Right lobe of liver (tissue), 6 donors: Measurements from ENCODE around the gene SBF2. TPM values are rescaled to one million over a fixed set of nuclear protein-coding genes. Genes with fewer than 3 reads are reported as not detected.

Experiments
- ATAC-seq, 4 donors: fragments of 200-7000 bp; cut with Tn5 transposase; one replicate each; pipeline ENCODE4 v1.9.1; 2020; ENCODE audit warnings: mild to moderate bottlenecking in 4 of 4, moderate library complexity in 4 of 4
- DNase-seq, 3 donors: peaks; one replicate each; pipeline ENCODE4 v3.0.0-alpha.2; 2020
- H3K27ac ChIP-seq, 3 donors: fragments of 200-600 bp; one replicate each; pipeline ENCODE4 v1.8.0; 2022
- H3K27me3 ChIP-seq, 2 donors: fragments of 200-600 bp; one replicate each; pipeline ENCODE4 v1.8.0; 2022
- H3K36me3 ChIP-seq, 4 donors: fragments of 200-600 bp; sonication (generic) in 1 of 4; one replicate each; pipeline versions ENCODE4 v1.5.1 to v1.8.0; 2017 to 2022; ENCODE audit warnings: control low read depth in 1 of 4
- H3K4me1 ChIP-seq, 4 donors: fragments of 200-600 bp; sonication (generic) in 1 of 4; one replicate each; pipeline versions ENCODE4 v1.5.1 to v1.8.0; 2017 to 2022; ENCODE audit warnings: control low read depth in 1 of 4
- H3K4me3 ChIP-seq, 3 donors: fragments of 200-600 bp; one replicate each; pipeline ENCODE4 v1.8.0; 2022
- H3K9me3 ChIP-seq, 4 donors: fragments of 200-600 bp; sonication (generic) in 1 of 4; one replicate each; pipeline versions ENCODE4 v1.5.1 to v1.8.0; 2017 to 2022; ENCODE audit warnings: control low read depth in 1 of 4
- POLR2A ChIP-seq: fragments of 450-650 bp; IDR thresholded peaks from one replicate; pipeline ENCODE4 v1.6.1; 2017; ENCODE audit warnings: antibody characterized with exemption, mild to moderate bottlenecking
- WGBS: methylation state at CpG from one replicate; pipeline ENCODE4 v1.1.6; 2018; ENCODE audit warnings: low coverage, low lambda C conversion rate; ENCODE audit not compliant: insufficient coverage; ENCODE audit errors: missing lambda C conversion rate; 5-methylcytosine and 5-hydroxymethylcytosine counted together
- intact Hi-C, 2 donors: fragments of 100-400 bp; cut with DNase I; formaldehyde crosslinking; loops; one replicate each; pipeline versions ENCODE4 v1.11.2 to v1.14.1; 2022
- total RNA-seq, 6 experiments: library from RNA; depleted of rRNA in 2 of 6; stranded (reverse); fragments of >200 nt in 2 of 6; fragmentation: NEBNext Ultra II Directional in 3 of 6; extraction: Animal tissue kit (Norgen Biotek cat#: 25700) in 3 of 6; gene quantifications; one replicate each; pipeline versions ENCODE4 v1.1.0 to v1.2.4, GENCODE V29; 2016 to 2023
- TF ChIP-seq, protein P1 (sequence below), 4 donors: fragments of 200-600 bp in 3 of 4; fragments of 450-650 bp in 1 of 4; IDR thresholded peaks; one replicate each; pipeline versions ENCODE4 v1.5.1 to v1.8.0; 2016 to 2022; ENCODE audit warnings: antibody characterized with exemption in 4 of 4, mild to moderate bottlenecking in 2 of 4
- donor health status: DM: no; HTN: yes; CAD: no.
- donor health status: DM: no; HTN: no; CAD: no.
- donor health status: DM: no; HTN: no; CAD: no.
- donor health status: DM: no; HTN: yes; CAD: no.
- donor health status: DM: no; HTN: yes; CAD: no.

Gene SBF2
- total RNA-seq, 6 experiments from 2014 or later = 13.7 to 28.4 (median 21.3) TPM

DNA sequence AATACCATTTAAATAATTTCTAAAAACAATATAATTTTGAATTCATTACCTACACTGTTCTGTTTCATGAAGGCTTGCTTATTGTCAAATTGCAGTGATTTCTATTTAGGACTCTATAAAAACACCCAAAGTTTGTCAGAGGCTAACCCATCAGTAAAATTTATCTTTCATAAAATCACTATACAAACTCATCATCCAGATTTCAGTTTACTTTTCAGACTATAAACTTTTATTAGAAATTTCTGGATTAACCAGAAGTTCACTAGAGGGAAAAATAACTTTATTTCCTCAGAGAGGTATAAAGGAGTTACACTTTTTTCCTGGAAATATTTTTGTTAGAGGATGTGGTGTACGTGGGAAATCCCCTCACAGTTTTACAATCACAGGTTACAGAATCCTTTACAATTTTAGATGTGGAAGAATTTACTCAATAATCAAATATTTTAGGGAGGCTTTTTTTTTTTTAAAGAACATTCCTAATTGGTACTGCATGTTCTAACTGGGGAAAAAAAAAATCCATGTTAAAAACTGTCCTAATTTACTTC is 453.5 kb downstream of the SBF2 start:
- TF ChIP-seq, protein P1, sequence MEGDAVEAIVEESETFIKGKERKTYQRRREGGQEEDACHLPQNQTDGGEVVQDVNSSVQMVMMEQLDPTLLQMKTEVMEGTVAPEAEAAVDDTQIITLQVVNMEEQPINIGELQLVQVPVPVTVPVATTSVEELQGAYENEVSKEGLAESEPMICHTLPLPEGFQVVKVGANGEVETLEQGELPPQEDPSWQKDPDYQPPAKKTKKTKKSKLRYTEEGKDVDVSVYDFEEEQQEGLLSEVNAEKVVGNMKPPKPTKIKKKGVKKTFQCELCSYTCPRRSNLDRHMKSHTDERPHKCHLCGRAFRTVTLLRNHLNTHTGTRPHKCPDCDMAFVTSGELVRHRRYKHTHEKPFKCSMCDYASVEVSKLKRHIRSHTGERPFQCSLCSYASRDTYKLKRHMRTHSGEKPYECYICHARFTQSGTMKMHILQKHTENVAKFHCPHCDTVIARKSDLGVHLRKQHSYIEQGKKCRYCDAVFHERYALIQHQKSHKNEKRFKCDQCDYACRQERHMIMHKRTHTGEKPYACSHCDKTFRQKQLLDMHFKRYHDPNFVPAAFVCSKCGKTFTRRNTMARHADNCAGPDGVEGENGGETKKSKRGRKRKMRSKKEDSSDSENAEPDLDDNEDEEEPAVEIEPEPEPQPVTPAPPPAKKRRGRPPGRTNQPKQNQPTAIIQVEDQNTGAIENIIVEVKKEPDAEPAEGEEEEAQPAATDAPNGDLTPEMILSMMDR (IDR thresholded peaks at IDR 0.05) = no peak
- no peak for TF ChIP-seq POLR2A
- DNase-seq (no peak), ATAC-seq (no peak)
- 79% methylated on average over 1 of the region's 1 CpG for WGBS
- Histone ChIP-seq H3K4me1 (no peaks in the 10 kb centered on the region), H3K4me3 (no peak overlapping the region), H3K36me3 (peaks cover 0 to 13% (median 6%) of the 10 kb centered on the region in 4 donors), H3K9me3 (no peaks in the 10 kb centered on the region), H3K27ac (no peak overlapping the region), H3K27me3 (no peaks in the 10 kb centered on the region)
- intact Hi-C loops = no loop called here

DNA sequence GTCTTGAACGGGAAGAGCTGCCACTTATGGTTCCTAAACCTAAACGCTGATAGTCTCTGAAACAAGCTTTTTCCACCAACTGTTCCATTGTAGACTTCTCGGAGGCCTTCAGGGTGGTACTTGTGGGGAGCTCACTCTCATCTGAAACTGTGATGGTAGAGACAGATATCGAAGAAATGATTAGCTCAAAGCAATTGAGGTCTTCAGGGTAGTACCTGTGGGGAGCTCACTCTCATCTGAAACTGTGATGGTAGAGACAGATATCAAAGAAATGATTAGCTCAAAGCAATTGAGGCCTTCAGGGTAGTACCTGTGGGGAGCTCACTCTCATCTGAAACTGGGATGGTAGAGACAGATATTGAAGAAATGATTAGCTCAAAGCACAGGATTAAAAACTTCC is 454.5 kb downstream of the SBF2 start:
- H3K27me3 ChIP-seq = no peaks in the 10 kb centered on the region
- H3K27ac ChIP-seq = no peak overlapping the region
- H3K36me3 ChIP-seq = peaks cover 0 to 13% (median 5%) of the 10 kb centered on the region in 4 donors
- 96% methylated on average over 4 of the region's 4 CpGs for WGBS
- TF ChIP-seq POLR2A = no peak
- TF ChIP-seq, protein P1 (IDR thresholded peaks at IDR 0.05) = no peak
- H3K4me3 ChIP-seq = no peak overlapping the region
- H3K9me3 ChIP-seq = no peaks in the 10 kb centered on the region
- no peak for DNase-seq
- intact Hi-C loops = no loop called here
- no peak for ATAC-seq
- no peaks in the 10 kb centered on the region for H3K4me1 ChIP-seq

DNA sequence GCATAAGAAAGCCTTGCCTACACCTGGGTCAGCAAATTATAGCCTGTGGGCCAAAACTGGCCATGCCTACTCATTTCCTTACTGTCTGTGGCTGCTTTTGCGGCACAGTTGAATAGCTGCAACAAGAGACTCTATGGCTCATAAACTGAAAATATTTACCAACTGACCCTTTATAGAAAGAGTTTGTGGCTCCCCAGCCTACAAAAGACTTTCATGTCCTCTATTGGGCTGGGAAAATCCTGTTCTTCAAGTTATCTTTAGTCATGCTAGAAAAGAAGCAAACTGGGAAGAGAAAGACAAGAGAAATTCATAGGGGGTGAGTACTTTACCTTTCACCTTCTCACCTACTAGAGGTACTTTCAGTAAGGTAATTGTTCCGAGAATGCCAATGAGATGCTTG is 455.1 kb downstream of the SBF2 start:
- TF ChIP-seq, protein P1 (IDR thresholded peaks at IDR 0.05) = no peak
- TF ChIP-seq POLR2A = no peak
- H3K4me3 ChIP-seq = no peak overlapping the region
- ATAC-seq (no peak), DNase-seq (no peak)
- H3K27me3 ChIP-seq = no peaks in the 10 kb centered on the region
- H3K9me3 ChIP-seq = no peaks in the 10 kb centered on the region
- no peaks in the 10 kb centered on the region for H3K4me1 ChIP-seq
- H3K27ac ChIP-seq = no peak overlapping the region
- H3K36me3 ChIP-seq = peaks cover 0 to 13% (median 5%) of the 10 kb centered on the region in 4 donors
- WGBS = 89% methylated on average over 1 of the region's 2 CpGs
- intact Hi-C loops = no loop called here

DNA sequence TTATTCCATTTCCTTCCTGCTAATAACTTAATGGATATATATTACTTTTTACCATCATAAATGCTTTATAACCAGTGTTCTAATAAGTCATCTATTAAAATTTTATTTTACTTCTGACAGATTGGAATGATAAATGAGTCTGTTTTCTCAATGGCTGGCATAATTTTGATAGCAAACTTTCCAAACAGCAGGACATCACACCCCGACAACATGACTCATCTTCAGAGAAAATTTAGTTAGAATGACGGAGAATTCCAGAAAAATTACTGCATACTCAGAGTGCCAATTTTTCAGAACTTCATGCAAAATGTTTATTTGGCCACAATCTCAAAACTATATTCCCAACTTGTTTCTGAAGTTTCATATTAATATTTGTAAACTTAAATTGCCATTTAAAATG is 455.8 kb downstream of the SBF2 start:
- no peak overlapping the region for H3K4me3 ChIP-seq
- no peak overlapping the region for H3K27ac ChIP-seq
- H3K27me3 ChIP-seq = no peaks in the 10 kb centered on the region
- ATAC-seq (no peak), DNase-seq (no peak)
- intact Hi-C loops = no loop called here
- no peaks in the 10 kb centered on the region for H3K4me1 ChIP-seq
- peaks cover 0 to 13% (median 5%) of the 10 kb centered on the region in 4 donors for H3K36me3 ChIP-seq
- H3K9me3 ChIP-seq = no peaks in the 10 kb centered on the region
- WGBS = 91% methylated on average over 2 of the region's 2 CpGs
- TF ChIP-seq, protein P1 (IDR thresholded peaks at IDR 0.05) = no peak
- no peak for TF ChIP-seq POLR2A

DNA sequence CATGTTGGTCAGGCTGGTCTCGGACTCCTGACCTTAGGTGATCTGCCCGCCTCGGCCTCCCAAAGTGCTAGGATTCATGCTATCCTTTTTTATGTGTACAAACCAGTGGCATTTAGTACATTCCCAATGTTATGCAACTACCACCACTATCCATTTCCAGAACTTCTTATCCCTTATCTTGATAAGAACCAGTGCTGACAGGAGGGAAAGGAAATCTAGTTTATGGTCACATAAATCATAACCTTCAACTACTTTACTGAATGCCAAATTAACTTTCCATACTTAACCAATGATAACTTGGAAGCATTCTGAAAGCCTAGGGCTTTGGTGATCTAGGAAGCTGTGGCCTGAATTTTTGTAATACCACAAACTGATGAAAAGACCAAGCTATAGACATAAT is 459.7 kb downstream of the SBF2 start:
- no peak overlapping the region for H3K4me3 ChIP-seq
- DNase-seq = no peak
- no peaks in the 10 kb centered on the region for H3K27me3 ChIP-seq
- H3K4me1 ChIP-seq = no peaks in the 10 kb centered on the region
- WGBS = 88% methylated on average over 2 of the region's 3 CpGs
- peaks cover 0 to 9% (median 2%) of the 10 kb centered on the region in 4 donors for H3K36me3 ChIP-seq
- TF ChIP-seq, protein P1 (IDR thresholded peaks at IDR 0.05) = no peak
- no peak for TF ChIP-seq POLR2A
- intact Hi-C loops = no loop called here
- ATAC-seq = no peak
- H3K27ac ChIP-seq = no peak overlapping the region
- no peaks in the 10 kb centered on the region for H3K9me3 ChIP-seq
